ENCODE data around the gene NHLRC2. TPM values are rescaled to one million over a fixed set of nuclear protein-coding genes. Genes with fewer than 3 reads are reported as not detected.
"Not testable (repeated sequence)": the region's sequence is repeated elsewhere in the genome, so short reads cannot be mapped to it uniquely, and the experiment has no call there.

The NHLRC2 gene
- total RNA-seq, 1 experiment from 2014 or later: 56.3 TPM

DNA sequence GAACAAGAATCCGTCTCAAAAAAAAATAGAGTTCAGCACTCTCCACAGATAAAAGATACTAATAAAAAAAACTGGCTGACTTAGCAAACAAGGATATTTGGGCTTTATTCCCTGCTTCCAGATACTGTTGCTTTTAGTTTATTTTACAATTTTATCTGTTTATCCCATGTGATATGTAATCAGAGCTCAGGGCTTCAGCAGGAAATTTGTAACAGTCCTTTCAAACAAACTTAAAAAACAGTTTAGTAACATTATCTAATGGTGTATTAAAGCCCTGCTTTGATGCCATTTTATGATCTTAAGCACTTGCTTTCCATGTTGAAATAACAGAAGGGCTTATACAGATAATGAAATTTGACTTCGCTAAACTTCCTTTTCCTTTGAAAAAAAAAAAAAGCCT lies 28.7 kb upstream of the NHLRC2 start:
- no peak overlapping the region for H2AFZ ChIP-seq (ENCODE audit: low read depth, low read length, poor library complexity, severe bottlenecking)
- H3K27me3 ChIP-seq (ENCODE audit: insufficient read depth, low read length): no peaks in the 10 kb centered on the region
- intact Hi-C loops (cut with micrococcal nuclease): no loop called here
- H3K36me3 ChIP-seq (ENCODE audit: control insufficient read depth in 1 of 2, insufficient read depth in 2 of 2, low read length in 2 of 2): no peaks in the 10 kb centered on the region
- ATAC-seq (no peak), DNase-seq (ENCODE audit: low read depth, low spot score) (no peak)
- H3K9me3 ChIP-seq (ENCODE audit: control insufficient read depth in 1 of 2, insufficient read depth in 1 of 2, low read depth in 1 of 2, low read length in 2 of 2): no peaks in the 10 kb centered on the region
- CTCF ChIA-PET: no interaction called here
- no peaks in the 10 kb centered on the region for H3K9me2 ChIP-seq (ENCODE audit: insufficient read depth)
- TF ChIP-seq SP1 (IDR thresholded peaks at IDR 0.05; ENCODE audit: low read depth): no peak
- no peak for TF ChIP-seq YY1 (IDR thresholded peaks at IDR 0.05; ENCODE audit: extremely low read depth, insufficient replicate concordance, low read depth, low read length)
- no peak for TF ChIP-seq POLR2AphosphoS5 (IDR thresholded peaks at IDR 0.05; ENCODE audit: low read depth, low read length)
- TF ChIP-seq, protein P1, sequence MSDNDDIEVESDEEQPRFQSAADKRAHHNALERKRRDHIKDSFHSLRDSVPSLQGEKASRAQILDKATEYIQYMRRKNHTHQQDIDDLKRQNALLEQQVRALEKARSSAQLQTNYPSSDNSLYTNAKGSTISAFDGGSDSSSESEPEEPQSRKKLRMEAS (IDR thresholded peaks at IDR 0.05): no peak
- TF ChIP-seq ZNF274 (IDR thresholded peaks at IDR 0.05; ENCODE audit: low read depth, low read length): no peak
- no peak for TF ChIP-seq ELF1 (IDR thresholded peaks at IDR 0.05; ENCODE audit: borderline replicate concordance, low read depth)
- TF ChIP-seq CEBPB (IDR thresholded peaks at IDR 0.05; ENCODE audit: low read depth): no peak
- TF ChIP-seq, protein P2, sequence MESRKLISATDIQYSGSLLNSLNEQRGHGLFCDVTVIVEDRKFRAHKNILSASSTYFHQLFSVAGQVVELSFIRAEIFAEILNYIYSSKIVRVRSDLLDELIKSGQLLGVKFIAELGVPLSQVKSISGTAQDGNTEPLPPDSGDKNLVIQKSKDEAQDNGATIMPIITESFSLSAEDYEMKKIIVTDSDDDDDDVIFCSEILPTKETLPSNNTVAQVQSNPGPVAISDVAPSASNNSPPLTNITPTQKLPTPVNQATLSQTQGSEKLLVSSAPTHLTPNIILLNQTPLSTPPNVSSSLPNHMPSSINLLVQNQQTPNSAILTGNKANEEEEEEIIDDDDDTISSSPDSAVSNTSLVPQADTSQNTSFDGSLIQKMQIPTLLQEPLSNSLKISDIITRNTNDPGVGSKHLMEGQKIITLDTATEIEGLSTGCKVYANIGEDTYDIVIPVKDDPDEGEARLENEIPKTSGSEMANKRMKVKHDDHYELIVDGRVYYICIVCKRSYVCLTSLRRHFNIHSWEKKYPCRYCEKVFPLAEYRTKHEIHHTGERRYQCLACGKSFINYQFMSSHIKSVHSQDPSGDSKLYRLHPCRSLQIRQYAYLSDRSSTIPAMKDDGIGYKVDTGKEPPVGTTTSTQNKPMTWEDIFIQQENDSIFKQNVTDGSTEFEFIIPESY (IDR thresholded peaks at IDR 0.05; ENCODE audit: extremely low read depth, insufficient replicate concordance, low read length): no peak
- no peak for TF ChIP-seq ZFX (IDR thresholded peaks at IDR 0.05)
- TF ChIP-seq EZH2phosphoT487 (IDR thresholded peaks at IDR 0.05; ENCODE audit: borderline replicate concordance): no peak
- TF ChIP-seq SRF (IDR thresholded peaks at IDR 0.05; ENCODE audit: low read depth): no peak
- no peak for TF ChIP-seq EZH2 (IDR thresholded peaks at IDR 0.05)
- no peak for TF ChIP-seq FOSL1 (IDR thresholded peaks at IDR 0.05; ENCODE audit: low read depth)
- TF ChIP-seq CBX3 (IDR thresholded peaks at IDR 0.05; ENCODE audit: low read depth): no peak
- TF ChIP-seq, protein P3, sequence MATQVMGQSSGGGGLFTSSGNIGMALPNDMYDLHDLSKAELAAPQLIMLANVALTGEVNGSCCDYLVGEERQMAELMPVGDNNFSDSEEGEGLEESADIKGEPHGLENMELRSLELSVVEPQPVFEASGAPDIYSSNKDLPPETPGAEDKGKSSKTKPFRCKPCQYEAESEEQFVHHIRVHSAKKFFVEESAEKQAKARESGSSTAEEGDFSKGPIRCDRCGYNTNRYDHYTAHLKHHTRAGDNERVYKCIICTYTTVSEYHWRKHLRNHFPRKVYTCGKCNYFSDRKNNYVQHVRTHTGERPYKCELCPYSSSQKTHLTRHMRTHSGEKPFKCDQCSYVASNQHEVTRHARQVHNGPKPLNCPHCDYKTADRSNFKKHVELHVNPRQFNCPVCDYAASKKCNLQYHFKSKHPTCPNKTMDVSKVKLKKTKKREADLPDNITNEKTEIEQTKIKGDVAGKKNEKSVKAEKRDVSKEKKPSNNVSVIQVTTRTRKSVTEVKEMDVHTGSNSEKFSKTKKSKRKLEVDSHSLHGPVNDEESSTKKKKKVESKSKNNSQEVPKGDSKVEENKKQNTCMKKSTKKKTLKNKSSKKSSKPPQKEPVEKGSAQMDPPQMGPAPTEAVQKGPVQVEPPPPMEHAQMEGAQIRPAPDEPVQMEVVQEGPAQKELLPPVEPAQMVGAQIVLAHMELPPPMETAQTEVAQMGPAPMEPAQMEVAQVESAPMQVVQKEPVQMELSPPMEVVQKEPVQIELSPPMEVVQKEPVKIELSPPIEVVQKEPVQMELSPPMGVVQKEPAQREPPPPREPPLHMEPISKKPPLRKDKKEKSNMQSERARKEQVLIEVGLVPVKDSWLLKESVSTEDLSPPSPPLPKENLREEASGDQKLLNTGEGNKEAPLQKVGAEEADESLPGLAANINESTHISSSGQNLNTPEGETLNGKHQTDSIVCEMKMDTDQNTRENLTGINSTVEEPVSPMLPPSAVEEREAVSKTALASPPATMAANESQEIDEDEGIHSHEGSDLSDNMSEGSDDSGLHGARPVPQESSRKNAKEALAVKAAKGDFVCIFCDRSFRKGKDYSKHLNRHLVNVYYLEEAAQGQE (IDR thresholded peaks at IDR 0.05; ENCODE audit: low read depth): no peak
- no peak for TF ChIP-seq JUND (IDR thresholded peaks at IDR 0.05)
- RAD21 ChIA-PET (ENCODE audit: low non-redundant PET in 1 of 2, low total read pairs in 2 of 2, uncharacterized antibody in 2 of 2, unreplicated experiment in 2 of 2): no interaction called here
- H3K4me2 ChIP-seq (ENCODE audit: low read length): no peak overlapping the region
- no peak overlapping the region for H3K4me3 ChIP-seq (replicated peaks in 1 of 2; ENCODE audit: low read depth in 1 of 2, low read length in 2 of 2)
- H4K20me1 ChIP-seq (ENCODE audit: insufficient read depth): no peaks in the 10 kb centered on the region
- H3K79me2 ChIP-seq (ENCODE audit: insufficient read depth, low read length): no peaks in the 10 kb centered on the region
- H3K4me1 ChIP-seq (ENCODE audit: control insufficient read depth in 1 of 2, insufficient read depth in 2 of 2, low read length in 2 of 2): no peaks in the 10 kb centered on the region
- BruUV-seq (replicated peaks): no TSS peak
- no peak overlapping the region for H3K9ac ChIP-seq (ENCODE audit: low read length)
- POLR2A ChIA-PET: no interaction called here
- no peak overlapping the region for H3K27ac ChIP-seq (ENCODE audit: low read depth, low read length)

DNA sequence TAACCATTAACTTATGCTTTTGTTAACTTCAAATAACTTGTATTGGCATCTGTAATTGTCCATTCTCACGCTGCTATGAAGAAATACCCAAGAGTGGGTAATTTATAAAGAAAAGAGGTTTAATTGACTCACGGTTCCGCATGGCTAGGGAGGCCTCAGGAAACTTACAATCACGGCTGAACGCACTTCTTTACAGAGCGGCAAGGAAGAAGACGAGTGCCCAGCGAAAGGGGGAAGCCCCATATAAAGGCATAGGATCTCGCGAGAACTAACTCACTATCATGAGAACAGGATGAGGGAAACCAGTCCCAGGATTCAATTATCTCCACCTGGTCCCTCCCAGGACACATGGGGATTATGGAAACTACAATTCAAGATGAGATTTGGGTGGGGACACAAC lies 25.9 kb upstream of the NHLRC2 start:
- H3K79me2 ChIP-seq (ENCODE audit: insufficient read depth, low read length); H3K4me1 ChIP-seq (ENCODE audit: control insufficient read depth in 1 of 2, insufficient read depth in 2 of 2, low read length in 2 of 2); H3K27me3 ChIP-seq (ENCODE audit: insufficient read depth, low read length); H3K9me3 ChIP-seq (ENCODE audit: control insufficient read depth in 1 of 2, insufficient read depth in 1 of 2, low read depth in 1 of 2, low read length in 2 of 2); POLR2A ChIA-PET; H2AFZ ChIP-seq (ENCODE audit: low read depth, low read length, poor library complexity, severe bottlenecking); DNase-seq (ENCODE audit: low read depth, low spot score); H3K4me3 ChIP-seq (replicated peaks in 1 of 2; ENCODE audit: low read depth in 1 of 2, low read length in 2 of 2); intact Hi-C loops (cut with micrococcal nuclease); CTCF ChIA-PET; H3K9me2 ChIP-seq (ENCODE audit: insufficient read depth); RAD21 ChIA-PET (ENCODE audit: low non-redundant PET in 1 of 2, low total read pairs in 2 of 2, uncharacterized antibody in 2 of 2, unreplicated experiment in 2 of 2); H3K36me3 ChIP-seq (ENCODE audit: control insufficient read depth in 1 of 2, insufficient read depth in 2 of 2, low read length in 2 of 2); H4K20me1 ChIP-seq (ENCODE audit: insufficient read depth); H3K9ac ChIP-seq (ENCODE audit: low read length); H3K4me2 ChIP-seq (ENCODE audit: low read length); H3K27ac ChIP-seq (ENCODE audit: low read depth, low read length); BruUV-seq (replicated peaks); ATAC-seq: not testable (repeated sequence)

All from HCT116 (cell line).